K562 (cell line): ENCODE data around the gene SLC22A23. TPM values are rescaled to one million over a fixed set of nuclear protein-coding genes. Genes with fewer than 3 reads are reported as not detected.

Source experiments
- ARID1B ChIP-seq: fragments of 450-650 bp; IDR thresholded peaks from 2 replicates; pipeline ENCODE4 v1.6.1; 2016; ENCODE audit warnings: antibody characterized with exemption, mild to moderate bottlenecking, inconsistent platforms
- COPS2 ChIP-seq: fragments of 450-650 bp; conservative IDR thresholded peaks from 2 replicates; pipeline ENCODE4 v1.6.1; 2016; ENCODE audit warnings: mild to moderate bottlenecking, moderate library complexity
- ELK1 ChIP-seq: sonication (generic); formaldehyde crosslinking; IDR thresholded peaks from 2 replicates; pipeline ENCODE4 v1.8.1; 2022; ENCODE audit warnings: missing genetic modification reagents
- HMG20B ChIP-seq: fragments of 250-450 bp; sonication (Bioruptor Pico); IDR thresholded peaks from 2 replicates; pipeline ENCODE4 v1.5.0; 2021; ENCODE audit warnings: mild to moderate bottlenecking
- KDM1A ChIP-seq, 2 experiments: fragments of 450-650 bp; IDR thresholded peaks; 2 replicates each; pipeline ENCODE4 v1.6.1; 2016; ENCODE audit warnings: mild to moderate bottlenecking in 2 of 2
- MYBL2 ChIP-seq, 2 experiments: fragments of 450-650 bp in 1 of 2; sonication (generic) in 1 of 2; formaldehyde crosslinking in 1 of 2; IDR thresholded peaks; 2 replicates each; pipeline versions ENCODE4 v1.6.1 to v1.8.1; 2017 to 2022; ENCODE audit warnings: borderline replicate concordance in 1 of 2, inconsistent platforms in 1 of 2, low read depth in 1 of 2, mild to moderate bottlenecking in 1 of 2, missing genetic modification reagents in 1 of 2, moderate library complexity in 1 of 2
- RCOR1 ChIP-seq, 2 experiments: IDR thresholded peaks; 2 replicates each; pipeline ENCODE4 v1.6.1; 2012; ENCODE audit warnings: low read depth in 2 of 2, low read length in 2 of 2, borderline replicate concordance in 1 of 2, improper control_type of control experiment in 1 of 2
- SOX6 ChIP-seq: fragments of 450-650 bp; IDR thresholded peaks from 2 replicates; pipeline ENCODE4 v1.6.1; 2014; ENCODE audit warnings: mild to moderate bottlenecking
- TARDBP ChIP-seq: fragments of 450-650 bp; IDR thresholded peaks from 2 replicates; pipeline ENCODE4 v1.6.1; 2016
- polyA plus RNA-seq, 8 experiments: library from polyadenylated mRNA; depleted of rRNA in 4 of 8; stranded (reverse) in 5 of 8; unstranded in 3 of 8; fragments of >200 nt; fragmentation: Nextera tagmentation in 2 of 8; fragmentation: Illumina TruSeq in 1 of 8; extraction: Ambion mirVana in 2 of 8; extraction: Trizol in 1 of 8; gene quantifications; 2 replicates each; pipeline versions ENCODE4 v1.2.1 to v1.2.3, GENCODE V29; 2011 to 2014; ENCODE audit warnings: inconsistent platforms in 1 of 8, missing spikeins in 1 of 8
- total RNA-seq, 7 experiments: library from RNA; depleted of rRNA in 6 of 7; stranded (reverse); fragments of >200 nt in 6 of 7; fragmentation: Illumina TruSeq in 2 of 7; extraction: Trizol in 2 of 7; gene quantifications; 2 replicates each; pipeline versions ENCODE4 v1.2.1 to v1.2.3, GENCODE V29; 2011 to 2021; ENCODE audit warnings: low replicate concordance in 1 of 7
- TF ChIP-seq, protein P1 (sequence below): fragments of 250-450 bp; sonication (Bioruptor Pico); IDR thresholded peaks from 2 replicates; pipeline ENCODE4 v1.4.0; 2020; ENCODE audit warnings: mild to moderate bottlenecking, moderate library complexity
- TF ChIP-seq, protein P2 (sequence below): fragments of 450-650 bp; IDR thresholded peaks from 2 replicates; pipeline ENCODE4 v1.6.1; 2014; ENCODE audit warnings: low read depth, mild to moderate bottlenecking, moderate library complexity, borderline replicate concordance

SLC22A23 gene
- total and polyA plus RNA-seq, 9 of the 15 experiments (the other 6 are each of a cell fraction or from before 2014, with no cell fraction given) = 0.30 to 8.7 (median 2.5) TPM

GRCh38 chr6:3421143-3421542, 35.7 kb downstream of the SLC22A23 start (continued):
- TF ChIP-seq, protein P1, sequence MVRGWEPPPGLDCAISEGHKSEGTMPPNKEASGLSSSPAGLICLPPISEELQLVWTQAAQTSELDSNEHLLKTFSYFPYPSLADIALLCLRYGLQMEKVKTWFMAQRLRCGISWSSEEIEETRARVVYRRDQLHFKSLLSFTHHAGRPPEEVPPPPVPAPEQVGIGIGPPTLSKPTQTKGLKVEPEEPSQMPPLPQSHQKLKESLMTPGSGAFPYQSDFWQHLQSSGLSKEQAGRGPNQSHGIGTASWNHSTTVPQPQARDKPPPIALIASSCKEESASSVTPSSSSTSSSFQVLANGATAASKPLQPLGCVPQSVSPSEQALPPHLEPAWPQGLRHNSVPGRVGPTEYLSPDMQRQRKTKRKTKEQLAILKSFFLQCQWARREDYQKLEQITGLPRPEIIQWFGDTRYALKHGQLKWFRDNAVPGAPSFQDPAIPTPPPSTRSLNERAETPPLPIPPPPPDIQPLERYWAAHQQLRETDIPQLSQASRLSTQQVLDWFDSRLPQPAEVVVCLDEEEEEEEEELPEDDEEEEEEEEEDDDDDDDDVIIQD (CRISPR knock-in tag) = no peak
- TF ChIP-seq HMG20B (no peak), ELK1 (CRISPR knock-in tag) (no peak), COPS2 (no peak), ARID1B (peak; percentile 65), KDM1A (IDR thresholded peaks at IDR 0.05) (0 out of 4 replicates have a peak, but pooled peaks of 1 of the 2 experiments have one; percentile 28), TARDBP (no peak), SOX6 (0 out of 2 replicates have a peak, but pooled peaks have one; percentile 24), MYBL2 (IDR thresholded peaks at IDR 0.05; ENCODE audit: low read depth) (no peak), MYBL2 (CRISPR knock-in tag; IDR thresholded peaks at IDR 0.05; ENCODE audit: borderline replicate concordance) (no peak), RCOR1 (IDR thresholded peaks at IDR 0.05; ENCODE audit: borderline replicate concordance in 1 of 2, low read depth in 2 of 2, low read length in 2 of 2) (peak in 1 of 2 experiments; percentile 56; a peak in 2 of 4 replicates)
- TF ChIP-seq, protein P2, sequence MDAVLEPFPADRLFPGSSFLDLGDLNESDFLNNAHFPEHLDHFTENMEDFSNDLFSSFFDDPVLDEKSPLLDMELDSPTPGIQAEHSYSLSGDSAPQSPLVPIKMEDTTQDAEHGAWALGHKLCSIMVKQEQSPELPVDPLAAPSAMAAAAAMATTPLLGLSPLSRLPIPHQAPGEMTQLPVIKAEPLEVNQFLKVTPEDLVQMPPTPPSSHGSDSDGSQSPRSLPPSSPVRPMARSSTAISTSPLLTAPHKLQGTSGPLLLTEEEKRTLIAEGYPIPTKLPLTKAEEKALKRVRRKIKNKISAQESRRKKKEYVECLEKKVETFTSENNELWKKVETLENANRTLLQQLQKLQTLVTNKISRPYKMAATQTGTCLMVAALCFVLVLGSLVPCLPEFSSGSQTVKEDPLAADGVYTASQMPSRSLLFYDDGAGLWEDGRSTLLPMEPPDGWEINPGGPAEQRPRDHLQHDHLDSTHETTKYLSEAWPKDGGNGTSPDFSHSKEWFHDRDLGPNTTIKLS = no peak
- TF ChIP-seq, all 486 proteins: peak for 6
